ENCODE measurements around the gene ETV5. TPM values are rescaled to one million over a fixed set of nuclear protein-coding genes. Genes with fewer than 3 reads are reported as not detected.

Gene ETV5
- total and polyA plus RNA-seq, 2 donors = 2.6 to 12.8 TPM

- Histone ChIP-seq H3K4me1 (ENCODE audit: insufficient read depth) (no peaks in the 10 kb centered on the region), H3K27ac (ENCODE audit: low read depth) (no peak overlapping the region), H3K36me3 (ENCODE audit: insufficient read depth) (no peaks in the 10 kb centered on the region), H3K4me3 (ENCODE audit: low read depth, low read length) (no peak overlapping the region)
- no peak for DNase-seq (ENCODE audit: extremely low spot score)
- WGBS = 35% methylated on average over 4 of the region's 4 CpGs
These were observed 11.6 kb downstream of the ETV5 start for GRCh38 chr3:186097317-186097662.

GRCh38 chr3:186096290-186096689 lies 12.6 kb downstream of the ETV5 start:
- Histone ChIP-seq H3K36me3 (ENCODE audit: insufficient read depth) (no peaks in the 10 kb centered on the region), H3K27ac (ENCODE audit: low read depth) (no peak overlapping the region), H3K4me3 (ENCODE audit: low read depth, low read length) (no peak overlapping the region), H3K4me1 (ENCODE audit: insufficient read depth) (no peaks in the 10 kb centered on the region)
- 87% methylated on average over 2 of the region's 2 CpGs for WGBS
- DNase-seq (ENCODE audit: extremely low spot score) = no peak

- DNase-seq (ENCODE audit: extremely low spot score) = no peak
- 79% methylated on average over 8 of the region's 8 CpGs for WGBS
- no peaks in the 10 kb centered on the region for H3K4me1 ChIP-seq (ENCODE audit: insufficient read depth)
- no peaks in the 10 kb centered on the region for H3K36me3 ChIP-seq (ENCODE audit: insufficient read depth)
- no peak overlapping the region for H3K27ac ChIP-seq (ENCODE audit: low read depth)
- H3K4me3 ChIP-seq (ENCODE audit: low read depth, low read length) = no peak overlapping the region
These were observed 13.3 kb downstream of the ETV5 start for GRCh38 chr3:186095561-186096081.

- H3K36me3 ChIP-seq (ENCODE audit: insufficient read depth) = no peaks in the 10 kb centered on the region
- no peaks in the 10 kb centered on the region for H3K4me1 ChIP-seq (ENCODE audit: insufficient read depth)
- no peak overlapping the region for H3K27ac ChIP-seq (ENCODE audit: low read depth)
- DNase-seq (ENCODE audit: extremely low spot score) = no peak
- WGBS = 92% methylated on average over 7 of the region's 7 CpGs
- H3K4me3 ChIP-seq (ENCODE audit: low read depth, low read length) = no peak overlapping the region
These were observed 14.0 kb downstream of the ETV5 start for GRCh38 chr3:186094696-186095425.

GRCh38 chr3:186094271-186094670 lies 14.6 kb downstream of the ETV5 start:
- WGBS = 88% methylated on average over 5 of the region's 5 CpGs
- no peak for DNase-seq (ENCODE audit: extremely low spot score)
- Histone ChIP-seq H3K4me3 (ENCODE audit: low read depth, low read length) (no peak overlapping the region), H3K27ac (ENCODE audit: low read depth) (no peak overlapping the region), H3K36me3 (ENCODE audit: insufficient read depth) (no peaks in the 10 kb centered on the region), H3K4me1 (ENCODE audit: insufficient read depth) (no peaks in the 10 kb centered on the region)

GRCh38 chr3:186093271-186093900 lies 15.5 kb downstream of the ETV5 start:
- no peaks in the 10 kb centered on the region for H3K4me1 ChIP-seq (ENCODE audit: insufficient read depth)
- 80% methylated on average over 4 of the region's 4 CpGs for WGBS
- H3K27ac ChIP-seq (ENCODE audit: low read depth) = no peak overlapping the region
- DNase-seq (ENCODE audit: extremely low spot score) = no peak
- no peaks in the 10 kb centered on the region for H3K36me3 ChIP-seq (ENCODE audit: insufficient read depth)
- no peak overlapping the region for H3K4me3 ChIP-seq (ENCODE audit: low read depth, low read length)

GRCh38 chr3:186092360-186093070 lies 16.4 kb downstream of the ETV5 start:
- Histone ChIP-seq H3K4me3 (ENCODE audit: low read depth, low read length) (no peak overlapping the region), H3K36me3 (ENCODE audit: insufficient read depth) (no peaks in the 10 kb centered on the region), H3K4me1 (ENCODE audit: insufficient read depth) (no peaks in the 10 kb centered on the region), H3K27ac (ENCODE audit: low read depth) (no peak overlapping the region)
- WGBS = 86% methylated on average over 10 of the region's 10 CpGs
- DNase-seq (ENCODE audit: extremely low spot score) = no peak

GRCh38 chr3:186090901-186091300 lies 18.0 kb downstream of the ETV5 start:
- DNase-seq (ENCODE audit: extremely low spot score) = no peak
- H3K4me1 ChIP-seq (ENCODE audit: insufficient read depth) = no peaks in the 10 kb centered on the region
- H3K27ac ChIP-seq (ENCODE audit: low read depth) = no peak overlapping the region
- H3K4me3 ChIP-seq (ENCODE audit: low read depth, low read length) = no peak overlapping the region
- WGBS = 79% methylated on average over 2 of the region's 2 CpGs
- no peaks in the 10 kb centered on the region for H3K36me3 ChIP-seq (ENCODE audit: insufficient read depth)

- no peaks in the 10 kb centered on the region for H3K36me3 ChIP-seq (ENCODE audit: insufficient read depth)
- 93% methylated on average over 2 of the region's 2 CpGs for WGBS
- H3K4me3 ChIP-seq (ENCODE audit: low read depth, low read length) = no peak overlapping the region
- no peak for DNase-seq (ENCODE audit: extremely low spot score)
- H3K27ac ChIP-seq (ENCODE audit: low read depth) = no peak overlapping the region
- H3K4me1 ChIP-seq (ENCODE audit: insufficient read depth) = no peaks in the 10 kb centered on the region
These were observed 20.6 kb downstream of the ETV5 start for GRCh38 chr3:186088335-186088734.

GRCh38 chr3:186084264-186084663 lies 24.6 kb downstream of the ETV5 start:
- 89% methylated on average over 4 of the region's 4 CpGs for WGBS
- H3K4me1 ChIP-seq (ENCODE audit: insufficient read depth) = no peaks in the 10 kb centered on the region
- DNase-seq (ENCODE audit: extremely low spot score) = no peak
- peaks cover 2% of the 10 kb centered on the region for H3K36me3 ChIP-seq (ENCODE audit: insufficient read depth)
- H3K27ac ChIP-seq (ENCODE audit: low read depth) = no peak overlapping the region
- no peak overlapping the region for H3K4me3 ChIP-seq (ENCODE audit: low read depth, low read length)

GRCh38 chr3:186083746-186084145 lies 25.1 kb downstream of the ETV5 start:
- peaks cover 2% of the 10 kb centered on the region for H3K36me3 ChIP-seq (ENCODE audit: insufficient read depth)
- DNase-seq (ENCODE audit: extremely low spot score) = no peak
- WGBS = 92% methylated on average over 2 of the region's 2 CpGs
- no peak overlapping the region for H3K27ac ChIP-seq (ENCODE audit: low read depth)
- no peak overlapping the region for H3K4me3 ChIP-seq (ENCODE audit: low read depth, low read length)
- H3K4me1 ChIP-seq (ENCODE audit: insufficient read depth) = no peaks in the 10 kb centered on the region

GRCh38 chr3:186082150-186082549 lies 26.7 kb downstream of the ETV5 start:
- no peaks in the 10 kb centered on the region for H3K4me1 ChIP-seq (ENCODE audit: insufficient read depth)
- no peak overlapping the region for H3K4me3 ChIP-seq (ENCODE audit: low read depth, low read length)
- no peak for DNase-seq (ENCODE audit: extremely low spot score)
- H3K36me3 ChIP-seq (ENCODE audit: insufficient read depth) = peaks cover 2% of the 10 kb centered on the region
- WGBS = 93% methylated on average over 8 of the region's 8 CpGs
- H3K27ac ChIP-seq (ENCODE audit: low read depth) = no peak overlapping the region

- no peak for DNase-seq (ENCODE audit: extremely low spot score)
- no peaks in the 10 kb centered on the region for H3K4me1 ChIP-seq (ENCODE audit: insufficient read depth)
- H3K36me3 ChIP-seq (ENCODE audit: insufficient read depth) = peaks cover 2% of the 10 kb centered on the region
- H3K27ac ChIP-seq (ENCODE audit: low read depth) = no peak overlapping the region
- no peak overlapping the region for H3K4me3 ChIP-seq (ENCODE audit: low read depth, low read length)
- 97% methylated on average over 2 of the region's 2 CpGs for WGBS
These were observed 27.2 kb downstream of the ETV5 start for GRCh38 chr3:186081678-186082077.
